Medulla oblongata (tissue), 1 donor: ENCODE results near the gene ADGRG4.

Experiments used
- DNase-seq: peaks from one replicate; pipeline ENCODE4 v3.0.0-alpha.2; 2015; ENCODE audit errors: extremely low spot score

ADGRG4 gene

DNA sequence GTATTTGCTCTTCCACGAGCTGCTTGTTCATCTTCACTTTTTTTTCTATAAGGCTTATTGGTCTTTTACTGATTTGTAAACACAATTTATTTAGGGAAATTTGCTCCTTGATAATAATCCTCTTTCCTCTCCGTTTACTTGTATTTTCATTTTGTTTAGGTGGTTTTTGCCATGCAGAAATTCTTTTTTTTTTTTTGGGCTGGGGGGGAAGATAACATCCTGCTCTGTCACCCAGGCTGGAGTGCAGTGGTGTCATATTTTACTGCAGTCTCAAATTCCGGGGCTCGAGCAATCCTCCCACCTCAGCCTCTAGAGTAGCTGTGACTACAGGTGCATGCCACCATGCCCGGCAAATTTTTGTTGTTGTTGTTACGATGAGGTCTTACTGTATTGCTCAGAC is 155.4 kb downstream of the ADGRG4 start:
- DNase-seq = no peak

DNA sequence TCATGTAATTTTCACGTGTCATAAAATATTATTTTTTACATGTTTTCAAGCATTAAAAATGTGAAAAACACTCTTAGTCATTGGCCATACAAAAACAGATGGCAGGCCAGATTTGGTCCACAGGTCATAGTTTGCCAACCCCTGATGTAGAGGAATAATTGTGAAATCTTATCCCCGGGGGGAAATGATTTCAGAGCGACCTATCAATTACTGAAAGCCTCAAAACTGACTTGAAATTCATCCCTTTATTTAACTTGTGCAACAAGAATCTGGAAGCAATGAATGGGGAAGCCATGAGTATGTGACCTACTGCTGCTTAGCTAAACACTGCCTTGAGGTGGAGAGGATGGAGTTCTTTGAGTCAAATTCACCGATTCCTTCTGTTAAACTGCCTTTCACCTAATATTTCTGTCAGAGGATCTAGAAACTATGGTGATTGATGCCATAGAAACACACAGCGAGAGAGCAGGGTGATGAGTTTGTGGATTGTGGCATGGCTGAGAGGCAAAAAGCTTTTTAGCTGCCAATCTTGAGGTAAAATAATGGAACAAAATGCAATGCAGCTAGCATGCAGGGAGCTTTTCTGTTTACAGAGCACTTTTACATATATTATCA is 156.6 kb downstream of the ADGRG4 start:
- DNase-seq = no peak

DNA sequence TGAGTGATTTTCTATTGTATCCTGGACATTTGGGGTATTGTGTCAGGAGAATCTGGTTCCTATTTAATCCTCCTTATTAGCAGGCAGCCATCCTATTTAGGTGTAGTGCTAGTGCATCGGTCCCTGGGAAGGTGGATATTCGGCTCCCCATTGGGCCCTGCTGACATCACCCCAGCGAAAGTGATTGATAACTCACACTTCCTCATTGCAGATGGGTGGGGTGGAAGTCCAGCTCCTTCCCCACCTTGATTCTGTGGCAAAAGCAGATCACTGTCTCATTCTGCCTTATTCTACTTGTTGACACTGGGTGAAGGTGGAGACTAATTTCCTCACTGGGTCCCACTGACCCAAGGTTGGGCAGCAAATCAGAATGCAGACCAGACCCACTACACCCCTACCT is 163.8 kb downstream of the ADGRG4 start:
- no peak for DNase-seq
